Liver (tissue), 9 donors: Measurements from ENCODE around the gene TRIM29. TPM values are rescaled to one million over a fixed set of nuclear protein-coding genes. Genes with fewer than 3 reads are reported as not detected.

ENCODE experiments used
- DNase-seq: peaks from one replicate; pipeline ENCODE4 v3.0.0-alpha.2; 2017; ENCODE audit warnings: low spot score
- H3K27ac ChIP-seq, 2 donors: one replicate each; pipeline ENCODE4 v1.7.0; 2013; ENCODE audit warnings: inconsistent platforms in 2 of 2, low read length in 2 of 2, control low read depth in 1 of 2, low read depth in 1 of 2, mild to moderate bottlenecking in 1 of 2
- H3K27me3 ChIP-seq, 4 donors: one replicate each; pipeline versions ENCODE4 v1.6.1 to v1.7.0; 2013; ENCODE audit warnings: low read length in 3 of 4, inconsistent platforms in 1 of 4, mild to moderate bottlenecking in 1 of 4, moderate library complexity in 1 of 4; ENCODE audit not compliant: control insufficient read depth in 4 of 4, insufficient read depth in 4 of 4
- H3K36me3 ChIP-seq, 4 donors: one replicate each; pipeline versions ENCODE4 v1.6.1 to v1.7.0; 2013; ENCODE audit warnings: low read length in 3 of 4, mild to moderate bottlenecking in 3 of 4, low read depth in 1 of 4, moderate library complexity in 1 of 4; ENCODE audit not compliant: control insufficient read depth in 4 of 4, insufficient read depth in 3 of 4
- H3K4me1 ChIP-seq, 4 donors: one replicate each; pipeline versions ENCODE4 v1.6.1 to v1.7.0; 2013; ENCODE audit warnings: low read length in 3 of 4, mild to moderate bottlenecking in 3 of 4, moderate library complexity in 1 of 4; ENCODE audit not compliant: control insufficient read depth in 4 of 4, insufficient read depth in 4 of 4
- H3K4me3 ChIP-seq, 3 donors: one replicate each; pipeline versions ENCODE4 v1.6.1 to v1.7.0; 2013; ENCODE audit warnings: low read length in 3 of 3, control low read depth in 1 of 3, low read depth in 1 of 3, mild to moderate bottlenecking in 1 of 3
- H3K9ac ChIP-seq, 2 donors: one replicate each; pipeline ENCODE4 v1.7.0; 2013; ENCODE audit warnings: low read length in 2 of 2, mild to moderate bottlenecking in 2 of 2, moderate library complexity in 2 of 2, control low read depth in 1 of 2, low read depth in 1 of 2
- H3K9me3 ChIP-seq, 4 donors: one replicate each; pipeline versions ENCODE4 v1.6.1 to v1.7.0; 2013; ENCODE audit warnings: low read length in 3 of 4; ENCODE audit not compliant: control insufficient read depth in 4 of 4
- ATF3 ChIP-seq: IDR thresholded peaks from 2 replicates; pipeline ENCODE4 v1.6.1; 2016; ENCODE audit warnings: antibody characterized with exemption
- EGR1 ChIP-seq, 2 donors: IDR thresholded peaks; 2 replicates each; pipeline ENCODE4 v1.6.1; 2016 to 2018; ENCODE audit warnings: antibody characterized with exemption in 2 of 2, low read depth in 2 of 2
- FOXA1 ChIP-seq: IDR thresholded peaks from 2 replicates; pipeline ENCODE4 v1.6.1; 2016; ENCODE audit warnings: antibody characterized with exemption
- FOXA2 ChIP-seq: IDR thresholded peaks from 2 replicates; pipeline ENCODE4 v1.6.1; 2016; ENCODE audit warnings: antibody characterized with exemption
- GABPA ChIP-seq, 2 donors: IDR thresholded peaks in 1 of 2; conservative IDR thresholded peaks in 1 of 2; 2 replicates each; pipeline ENCODE4 v1.6.1; 2016; ENCODE audit warnings: antibody characterized with exemption in 2 of 2, mild to moderate bottlenecking in 1 of 2, moderate library complexity in 1 of 2
- JUND ChIP-seq, 2 donors: IDR thresholded peaks; 2 replicates each; pipeline ENCODE4 v1.6.1; 2016; ENCODE audit warnings: antibody characterized with exemption in 2 of 2
- NR2F2 ChIP-seq: IDR thresholded peaks from 2 replicates; pipeline ENCODE4 v1.6.1; 2016; ENCODE audit warnings: antibody characterized with exemption
- RAD21 ChIP-seq, 2 donors: IDR thresholded peaks; 2 replicates each; pipeline ENCODE4 v1.6.1; 2016; ENCODE audit warnings: antibody characterized with exemption in 2 of 2, mild to moderate bottlenecking in 2 of 2
- REST ChIP-seq: IDR thresholded peaks from 2 replicates; pipeline ENCODE4 v1.6.1; 2016; ENCODE audit warnings: antibody characterized with exemption, mild to moderate bottlenecking
- RXRA ChIP-seq, 2 donors: IDR thresholded peaks; 2 replicates each; pipeline ENCODE4 v1.6.1; 2017 to 2018; ENCODE audit warnings: antibody characterized with exemption in 2 of 2, mild to moderate bottlenecking in 1 of 2
- SP1 ChIP-seq: IDR thresholded peaks from 2 replicates; pipeline ENCODE4 v1.6.1; 2018; ENCODE audit warnings: antibody characterized with exemption, mild to moderate bottlenecking
- TAF1 ChIP-seq: conservative IDR thresholded peaks from 2 replicates; pipeline ENCODE4 v1.6.1; 2016; ENCODE audit warnings: antibody characterized with exemption, mild to moderate bottlenecking
- YY1 ChIP-seq: IDR thresholded peaks from 2 replicates; pipeline ENCODE4 v1.6.1; 2016; ENCODE audit warnings: antibody characterized with exemption, mild to moderate bottlenecking
- ZBTB33 ChIP-seq: IDR thresholded peaks from 2 replicates; pipeline ENCODE4 v1.6.1; 2016; ENCODE audit warnings: antibody characterized with exemption
- WGBS: extraction: QIAGEN DNeasy Blood & Tissue Kit; methylation state at CpG from one replicate; pipeline ENCODE4 v1.1.7; 2013; 5-methylcytosine and 5-hydroxymethylcytosine counted together
- polyA plus RNA-seq, 2 donors: library from polyadenylated mRNA; stranded (reverse) in 1 of 2; unstranded in 1 of 2; fragments of 200-250 nt in 1 of 2; fragments of >200 nt in 1 of 2; fragmentation: Nextera tagmentation in 1 of 2; extraction: Ambion mirVana in 1 of 2; gene quantifications; one replicate each; pipeline versions ENCODE4 v1.2.1 to v1.2.3, GENCODE V29; 2013 to 2015
- total RNA-seq, 2 donors: library from RNA; depleted of rRNA; stranded (reverse); fragments of >200 nt; gene quantifications; one replicate each; pipeline ENCODE4 v1.2.3, GENCODE V29; 2014
- TF ChIP-seq, protein P1 (sequence below): fragments of 150-350 bp; IDR thresholded peaks from 2 replicates; pipeline ENCODE4 v1.5.1; 2017; ENCODE audit warnings: improper control_type of control experiment, low read depth, low read length; ENCODE audit not compliant: missing input control
- TF ChIP-seq, protein P2 (sequence below): IDR thresholded peaks from 2 replicates; pipeline ENCODE4 v1.6.1; 2016; ENCODE audit warnings: antibody characterized with exemption
- donor health status: healthy.
- donor health status: healthy.
- donor health status: healthy.
- donor health status: healthy.
- donor health status: healthy.

Gene TRIM29
- total and polyA plus RNA-seq, 4 donors, result 0.22 to 0.89 (median 0.35) TPM

GRCh38 chr11:120169981-120170698 is 32.2 kb upstream of the TRIM29 start:
- no peak overlapping the region for H3K9ac ChIP-seq
- H3K27ac ChIP-seq, result peak overlapping the region in 1 of 2 donors; percentile 21
- H3K4me1 ChIP-seq, result peaks cover 6 to 27% (median 15%) of the 10 kb centered on the region in 4 donors
- WGBS, result 54% methylated on average over 27 of the region's 27 CpGs
- H3K4me3 ChIP-seq, result no peak overlapping the region
- no peaks in the 10 kb centered on the region for H3K9me3 ChIP-seq
- peak; percentile 28 for DNase-seq
- TF ChIP-seq RAD21 (IDR thresholded peaks at IDR 0.05), result no peak
- no peak for TF ChIP-seq NR2F2
- TF ChIP-seq GABPA (IDR thresholded peaks at IDR 0.05 in 1 of 2, conservative IDR thresholded peaks at IDR 0.05 in 1 of 2), result no peak
- no peak for TF ChIP-seq RXRA (IDR thresholded peaks at IDR 0.05)
- TF ChIP-seq ZBTB33, result no peak
- TF ChIP-seq JUND (IDR thresholded peaks at IDR 0.05), result no peak
- no peak for TF ChIP-seq EGR1 (IDR thresholded peaks at IDR 0.05; ENCODE audit: low read depth in 2 of 2)
- TF ChIP-seq REST, result no peak
- no peak for TF ChIP-seq ATF3
- no peaks in the 10 kb centered on the region for H3K27me3 ChIP-seq
- no peaks in the 10 kb centered on the region for H3K36me3 ChIP-seq

DNA sequence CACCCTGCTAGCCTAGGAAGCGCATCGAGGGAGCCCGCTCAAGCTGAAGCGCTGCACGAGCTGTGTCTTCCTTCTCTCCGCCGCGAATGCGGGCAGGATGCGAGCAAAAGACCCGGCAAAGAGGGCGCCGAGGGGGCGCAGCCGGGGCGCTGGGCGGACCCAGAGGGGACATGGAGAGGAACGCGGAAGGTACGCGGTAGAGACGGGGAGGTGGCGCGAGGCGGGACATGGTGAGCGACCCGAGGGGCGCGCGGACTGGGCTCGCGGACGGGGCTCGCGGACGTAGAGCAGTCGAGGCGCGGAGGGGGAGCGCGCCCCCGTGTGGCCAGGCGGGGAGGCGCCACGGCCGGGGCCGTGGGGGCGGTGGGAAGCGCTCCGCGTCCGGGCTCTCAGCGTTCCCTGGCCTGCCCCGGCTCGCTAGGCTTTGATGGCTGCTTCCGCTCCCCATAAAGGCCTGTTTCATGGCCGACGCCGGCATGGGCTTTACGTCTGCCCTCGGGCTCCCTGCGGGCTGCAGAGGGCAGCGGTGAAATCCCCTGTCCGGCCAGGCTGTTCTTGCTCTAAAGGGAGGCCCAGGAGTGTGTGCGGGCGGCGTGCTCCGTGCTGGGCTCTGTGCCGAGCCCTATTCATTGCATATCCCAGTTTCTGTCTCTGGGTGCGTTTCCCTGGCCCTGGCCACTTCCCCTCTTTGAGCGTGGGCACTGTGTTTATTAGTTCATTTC is 31.2 kb upstream of the TRIM29 start:
- WGBS, result 1% methylated on average over 71 of the region's 71 CpGs
- Histone ChIP-seq H3K4me3 (peak overlapping the region in 2 of 3 donors; percentile 11 to 45), H3K27me3 (no peaks in the 10 kb centered on the region), H3K27ac (peak overlapping the region; percentile 21 to 57), H3K9me3 (no peaks in the 10 kb centered on the region), H3K4me1 (peaks cover 6 to 27% (median 15%) of the 10 kb centered on the region in 4 donors), H3K36me3 (no peaks in the 10 kb centered on the region), H3K9ac (peak overlapping the region in 1 of 2 donors; percentile 36)
- peak; percentile 78 for DNase-seq
- TF ChIP-seq FOXA1 (no peak), TAF1 (no peak), FOXA2 (no peak), SP1 (no peak), NR2F2 (no peak), ATF3 (no peak), YY1 (peak; percentile 28), GABPA (IDR thresholded peaks at IDR 0.05 in 1 of 2, conservative IDR thresholded peaks at IDR 0.05 in 1 of 2) (no peak), JUND (IDR thresholded peaks at IDR 0.05) (no peak), EGR1 (IDR thresholded peaks at IDR 0.05; ENCODE audit: low read depth in 2 of 2) (no peak), ZBTB33 (no peak), RAD21 (IDR thresholded peaks at IDR 0.05) (peak; percentile 8 to 53)
- TF ChIP-seq, protein P1, sequence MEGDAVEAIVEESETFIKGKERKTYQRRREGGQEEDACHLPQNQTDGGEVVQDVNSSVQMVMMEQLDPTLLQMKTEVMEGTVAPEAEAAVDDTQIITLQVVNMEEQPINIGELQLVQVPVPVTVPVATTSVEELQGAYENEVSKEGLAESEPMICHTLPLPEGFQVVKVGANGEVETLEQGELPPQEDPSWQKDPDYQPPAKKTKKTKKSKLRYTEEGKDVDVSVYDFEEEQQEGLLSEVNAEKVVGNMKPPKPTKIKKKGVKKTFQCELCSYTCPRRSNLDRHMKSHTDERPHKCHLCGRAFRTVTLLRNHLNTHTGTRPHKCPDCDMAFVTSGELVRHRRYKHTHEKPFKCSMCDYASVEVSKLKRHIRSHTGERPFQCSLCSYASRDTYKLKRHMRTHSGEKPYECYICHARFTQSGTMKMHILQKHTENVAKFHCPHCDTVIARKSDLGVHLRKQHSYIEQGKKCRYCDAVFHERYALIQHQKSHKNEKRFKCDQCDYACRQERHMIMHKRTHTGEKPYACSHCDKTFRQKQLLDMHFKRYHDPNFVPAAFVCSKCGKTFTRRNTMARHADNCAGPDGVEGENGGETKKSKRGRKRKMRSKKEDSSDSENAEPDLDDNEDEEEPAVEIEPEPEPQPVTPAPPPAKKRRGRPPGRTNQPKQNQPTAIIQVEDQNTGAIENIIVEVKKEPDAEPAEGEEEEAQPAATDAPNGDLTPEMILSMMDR, result peak; percentile 81
- TF ChIP-seq, protein P2, sequence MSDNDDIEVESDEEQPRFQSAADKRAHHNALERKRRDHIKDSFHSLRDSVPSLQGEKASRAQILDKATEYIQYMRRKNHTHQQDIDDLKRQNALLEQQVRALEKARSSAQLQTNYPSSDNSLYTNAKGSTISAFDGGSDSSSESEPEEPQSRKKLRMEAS, result no peak
